GM19452 (cell line): ENCODE results near the gene CPNE2.
"Not testable (repeated sequence)": the region's sequence is repeated elsewhere in the genome, so short reads cannot be mapped to it uniquely, and the experiment has no call there.

Experiments
- ATAC-seq: cut with Tn5 transposase; IDR thresholded peaks from one replicate; pipeline ENCODE4 v1.9.1; 2021; ENCODE audit not compliant: unreplicated experiment

The CPNE2 gene

DNA sequence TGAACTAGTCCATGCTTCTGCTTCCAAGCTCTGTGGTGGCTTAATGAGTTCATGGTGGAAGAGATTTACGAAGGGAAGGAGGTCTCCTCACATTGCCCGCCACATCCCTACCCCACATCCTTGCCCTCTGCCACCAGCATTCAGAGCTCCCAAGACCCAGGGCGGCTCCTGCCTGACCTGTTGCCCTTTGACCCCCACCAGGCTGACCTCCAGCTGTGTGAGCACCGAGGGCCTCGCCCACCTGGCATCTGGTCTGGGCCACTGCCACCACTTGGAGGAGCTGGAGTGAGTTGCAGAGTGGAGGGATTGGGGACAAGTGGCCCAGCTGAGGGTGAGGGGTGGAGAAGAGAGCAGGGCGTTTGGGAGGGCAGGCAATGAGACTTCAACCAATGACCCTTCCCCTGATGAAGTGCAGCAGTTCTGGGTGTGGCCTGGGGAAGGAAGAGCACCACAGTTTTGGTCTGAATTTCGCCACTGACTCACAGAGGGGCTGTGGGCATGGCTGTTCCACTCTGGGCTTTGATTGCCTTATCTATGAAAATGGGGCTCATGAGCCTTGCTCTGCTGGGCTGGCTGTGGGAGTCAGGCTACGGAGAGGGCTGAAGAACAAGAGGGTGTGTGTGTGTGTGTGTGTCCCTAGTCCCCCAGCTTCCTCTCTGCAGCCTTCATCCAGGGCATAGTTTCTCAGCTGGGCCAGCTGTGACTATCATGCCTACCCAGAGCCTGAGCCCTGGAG, 22.6 kb upstream of the CPNE2 start:
- no peak for ATAC-seq

DNA sequence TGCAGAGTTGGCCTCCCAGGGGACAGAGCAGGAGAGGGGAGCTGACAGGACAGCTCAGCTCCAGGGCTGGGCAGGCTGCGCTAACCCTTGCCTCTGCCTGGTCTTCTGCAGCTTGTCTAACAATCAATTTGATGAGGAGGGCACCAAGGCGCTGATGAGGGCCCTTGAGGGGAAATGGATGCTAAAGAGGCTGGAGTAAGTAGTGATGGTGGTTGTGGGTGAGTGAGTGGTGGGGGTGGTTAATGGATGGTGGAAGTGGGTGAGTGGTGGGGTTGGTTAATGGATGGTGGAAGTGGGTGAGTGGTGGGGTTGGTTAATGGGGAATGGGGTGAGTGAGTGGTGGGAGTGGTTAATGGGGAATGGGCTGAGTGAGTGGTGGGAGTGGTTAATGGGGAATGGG, 22.0 kb upstream of the CPNE2 start:
- ATAC-seq = no peak

DNA sequence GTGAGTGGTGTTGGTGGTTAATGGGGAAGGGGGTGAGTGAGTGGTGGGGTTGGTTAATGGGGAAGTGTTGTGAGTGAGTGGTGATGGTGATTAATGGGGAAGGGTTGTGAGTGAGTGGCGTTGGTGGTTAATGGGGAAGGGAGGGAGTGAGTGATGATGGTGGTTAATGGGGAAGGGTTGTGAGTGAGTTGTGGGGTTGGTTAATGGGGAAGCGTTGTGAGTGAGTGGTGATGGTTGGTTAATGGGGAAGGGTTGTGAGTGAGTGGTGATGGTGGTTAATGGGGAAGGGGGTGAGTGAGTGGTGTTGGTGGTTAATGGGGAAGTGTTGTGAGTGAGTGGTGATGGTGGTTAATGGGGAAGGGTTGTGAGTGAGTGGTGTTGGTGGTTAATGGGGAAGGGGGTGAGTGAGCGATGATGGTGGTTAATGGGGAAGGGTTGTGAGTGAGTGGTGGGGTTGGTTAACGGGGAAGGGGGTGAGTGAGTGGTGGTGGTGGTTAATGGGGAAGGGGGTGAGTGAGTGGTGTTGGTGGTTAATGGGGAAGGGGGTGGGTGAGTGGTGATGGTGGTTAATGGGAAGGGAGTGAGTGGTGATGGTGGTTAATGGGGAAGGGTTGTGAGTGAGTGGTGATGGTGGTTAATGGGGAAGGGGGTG, 21.2 kb upstream of the CPNE2 start:
- not testable (repeated sequence) for ATAC-seq

DNA sequence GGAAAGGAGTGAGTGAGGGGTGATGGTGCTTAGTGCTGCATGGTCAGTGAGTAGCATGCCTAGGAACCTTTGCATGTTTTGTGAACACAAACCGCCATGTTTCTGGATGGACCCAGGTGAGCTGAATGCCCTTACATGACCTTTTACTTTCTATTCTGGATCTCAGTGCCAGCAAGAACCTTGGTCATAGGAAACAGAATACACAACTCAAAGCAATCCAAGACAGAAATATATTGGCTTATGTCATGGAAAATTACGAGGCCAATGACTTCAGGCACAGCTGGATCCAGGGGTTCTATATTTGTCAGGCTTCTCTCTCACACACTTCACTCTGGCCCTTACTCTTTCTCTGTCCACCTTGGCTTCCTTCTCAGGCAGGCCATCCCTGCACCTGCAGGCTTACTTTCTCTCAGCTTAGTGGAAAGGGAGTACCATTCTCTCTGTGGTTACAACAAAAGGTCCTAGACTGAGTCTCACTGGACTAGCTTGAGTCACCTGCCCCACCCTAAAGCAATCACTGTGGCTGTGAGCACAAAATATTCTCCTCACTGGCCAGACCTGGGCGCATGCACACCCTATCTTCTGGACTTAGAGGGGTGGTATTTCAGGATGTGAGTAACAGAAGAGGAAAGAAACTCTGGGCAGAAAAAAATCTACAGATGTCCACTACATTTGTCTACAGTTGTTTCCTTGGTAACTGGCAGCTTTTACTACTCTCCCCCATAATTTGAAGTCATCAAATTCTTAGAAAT, 20.4 kb upstream of the CPNE2 start:
- no peak for ATAC-seq

DNA sequence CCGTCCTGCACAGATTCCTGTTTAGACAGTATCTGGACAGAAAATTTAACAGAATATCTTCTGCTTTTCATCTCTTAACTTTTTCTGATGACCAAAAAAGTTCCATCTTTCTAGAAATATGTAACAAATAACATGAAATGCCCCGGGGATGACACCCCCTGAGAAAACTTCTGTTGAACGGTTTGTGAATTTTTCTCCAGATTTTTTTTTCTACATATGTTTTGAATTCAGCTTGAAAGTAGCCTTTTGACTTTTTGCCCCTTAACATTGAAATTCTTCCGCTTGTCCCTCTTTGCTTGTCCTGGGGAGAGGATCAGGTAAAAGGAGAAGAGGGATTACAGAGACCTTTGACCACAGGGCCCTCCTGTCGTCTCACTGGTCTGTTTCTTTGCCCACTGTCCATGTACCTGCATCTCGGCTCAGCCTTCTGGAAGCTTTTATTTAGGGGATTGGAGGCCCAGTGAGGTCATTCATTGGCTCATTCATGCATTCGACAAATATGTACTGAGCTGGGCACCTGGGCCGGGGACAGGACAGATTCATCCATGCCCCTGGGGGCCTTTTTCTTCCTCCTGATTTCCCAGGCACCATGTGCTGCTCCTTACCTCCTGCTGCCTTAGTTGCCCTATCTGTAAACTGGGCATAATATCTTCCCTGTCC, 19.6 kb upstream of the CPNE2 start:
- ATAC-seq = no peak

DNA sequence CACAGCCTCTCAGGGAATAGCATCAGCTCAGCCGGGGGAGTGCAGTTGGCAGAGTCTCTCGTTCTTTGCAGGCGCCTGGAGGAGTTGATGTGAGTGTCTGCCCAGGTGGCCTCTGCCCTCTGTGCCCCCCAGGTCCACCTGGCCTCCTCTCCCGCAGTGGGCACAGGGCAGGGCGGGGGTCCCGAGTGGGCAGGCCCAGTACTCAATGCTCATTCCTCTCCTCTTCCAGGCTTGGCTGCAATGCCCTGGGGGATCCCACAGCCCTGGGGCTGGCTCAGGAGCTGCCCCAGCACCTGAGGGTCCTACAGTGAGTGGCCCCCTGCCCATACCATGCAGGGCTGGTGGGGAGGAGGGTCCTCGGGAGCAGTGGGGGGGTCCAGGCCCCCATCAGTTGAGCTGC, 14.7 kb upstream of the CPNE2 start:
- ATAC-seq = no peak

DNA sequence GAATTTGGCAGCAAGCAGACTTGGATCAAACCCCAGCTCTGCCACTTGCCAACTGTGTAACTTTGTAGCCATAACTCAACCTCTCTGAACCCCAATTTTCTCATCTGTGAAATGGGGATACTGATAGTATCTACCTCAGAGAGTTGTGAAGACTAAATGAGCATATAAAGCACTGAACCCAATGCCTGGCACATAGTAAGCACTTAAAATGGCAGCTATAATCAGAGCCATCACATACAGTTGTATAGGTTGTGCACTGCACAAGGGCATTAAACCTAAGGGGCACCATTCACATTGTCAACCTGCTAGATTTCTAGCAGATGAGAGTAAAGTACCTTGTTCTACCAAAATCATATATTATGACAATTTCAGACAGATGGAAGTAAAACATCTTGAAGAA, 10.6 kb upstream of the CPNE2 start:
- no peak for ATAC-seq

DNA sequence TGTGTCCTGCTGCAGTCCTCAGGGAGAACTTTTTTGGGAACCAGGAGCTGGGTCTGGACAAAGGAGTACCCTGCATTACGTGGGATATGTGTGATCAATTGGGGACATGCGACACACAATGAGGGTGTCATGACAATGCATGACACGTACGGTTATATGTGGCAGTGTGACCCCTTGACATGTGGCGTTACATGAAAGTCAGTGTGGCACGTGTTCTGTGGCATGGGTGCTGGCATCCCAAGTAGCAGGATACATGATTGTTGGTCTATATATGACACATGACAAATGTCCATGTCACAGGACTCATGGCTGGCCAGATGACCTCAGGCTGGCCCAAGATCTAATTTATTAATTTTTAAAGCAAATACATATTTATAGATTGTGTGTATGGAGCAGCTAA, 9.7 kb upstream of the CPNE2 start:
- no peak for ATAC-seq

DNA sequence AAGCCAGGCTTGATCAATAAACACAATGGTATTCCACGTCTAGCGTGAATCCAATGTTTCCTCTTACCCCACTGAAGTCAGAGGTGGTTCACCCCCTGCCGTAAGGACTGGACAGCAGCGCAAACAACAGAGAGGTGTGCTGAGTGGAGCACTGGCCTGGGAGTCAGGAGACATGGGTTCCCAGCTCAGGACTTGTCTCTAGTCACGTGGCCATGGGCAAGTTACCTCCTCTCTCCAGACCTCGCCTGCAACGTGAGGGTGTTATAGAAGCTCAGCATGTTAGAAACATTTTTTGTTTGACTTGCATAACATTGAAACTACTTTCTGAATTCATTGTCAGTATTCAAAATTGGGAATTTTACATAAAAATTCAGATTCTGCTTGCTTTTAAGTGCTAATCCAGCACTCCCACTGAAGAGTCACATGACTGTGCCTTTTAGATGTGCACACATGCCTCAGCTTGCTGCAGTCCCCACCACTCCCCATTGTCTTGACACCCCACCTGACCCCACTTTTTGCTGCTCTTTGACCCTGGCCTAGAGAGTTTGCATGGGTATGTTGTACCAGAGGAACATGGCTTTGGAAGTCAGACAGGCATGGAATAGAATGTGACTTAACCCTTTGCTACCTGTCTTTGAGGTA, 8.8 kb upstream of the CPNE2 start:
- no peak for ATAC-seq

DNA sequence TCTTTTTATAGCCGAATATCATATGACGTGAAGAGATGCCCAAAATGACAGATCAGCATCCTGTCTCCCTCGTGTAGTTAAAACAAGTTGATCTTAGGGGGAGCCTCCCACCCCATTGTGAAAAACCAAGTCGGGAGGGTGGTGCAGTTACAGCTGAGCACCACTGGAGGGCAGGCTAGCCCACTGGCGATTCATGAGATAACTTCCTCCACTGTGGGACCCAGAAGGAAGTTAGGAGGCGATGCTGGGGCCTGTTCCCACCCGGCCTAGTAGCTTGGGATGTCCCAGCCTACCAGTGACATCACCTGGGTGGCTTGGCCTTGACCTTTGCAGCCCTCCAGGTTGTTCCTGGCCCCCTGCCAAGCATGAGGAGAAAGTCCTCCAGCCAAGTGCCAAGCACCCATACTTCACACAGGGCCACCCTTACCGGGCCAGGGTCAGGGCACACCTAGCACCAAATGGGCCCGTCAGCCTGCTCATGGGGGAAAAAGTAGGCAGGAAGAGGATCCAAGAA, 8.1 kb upstream of the CPNE2 start:
- ATAC-seq = no peak

DNA sequence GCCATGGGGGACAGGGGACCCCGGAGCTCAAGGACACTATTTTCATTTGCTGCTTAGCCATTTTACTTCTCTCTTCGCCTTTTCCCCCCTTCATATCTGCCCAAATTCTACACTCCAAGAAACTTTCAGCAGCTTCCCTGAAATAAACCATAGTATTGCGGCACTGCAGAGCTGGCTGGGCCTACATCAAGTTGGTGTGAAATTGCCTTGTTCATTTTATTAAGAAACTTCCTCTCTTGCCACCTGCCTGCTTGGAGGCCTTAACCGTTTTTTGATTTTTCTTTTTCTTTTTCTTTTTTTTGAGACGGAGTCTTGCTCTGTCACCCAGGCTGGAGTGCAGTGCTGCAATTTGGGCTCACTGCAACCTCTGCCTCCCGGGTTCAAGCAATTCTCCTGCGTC, 7.4 kb upstream of the CPNE2 start:
- ATAC-seq = no peak

DNA sequence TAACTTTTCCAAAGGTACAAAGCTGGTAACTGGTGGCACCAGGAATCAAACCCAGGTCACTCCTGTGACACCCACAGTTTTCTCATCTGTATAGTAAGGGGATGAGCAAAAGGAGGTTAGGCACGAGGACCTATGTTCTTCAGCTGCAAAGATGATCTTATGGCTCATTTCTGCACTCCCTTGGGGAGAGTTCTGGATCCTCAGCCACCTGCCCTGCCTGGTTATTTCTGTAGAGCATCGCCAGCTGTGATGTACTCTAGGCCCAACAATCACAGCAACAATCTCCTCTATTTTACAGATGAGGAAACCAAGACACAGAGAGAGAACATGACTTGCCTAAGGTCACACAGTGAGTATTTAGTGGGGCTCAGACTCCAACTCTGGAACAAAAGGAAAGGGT, 5.4 kb upstream of the CPNE2 start:
- no peak for ATAC-seq

DNA sequence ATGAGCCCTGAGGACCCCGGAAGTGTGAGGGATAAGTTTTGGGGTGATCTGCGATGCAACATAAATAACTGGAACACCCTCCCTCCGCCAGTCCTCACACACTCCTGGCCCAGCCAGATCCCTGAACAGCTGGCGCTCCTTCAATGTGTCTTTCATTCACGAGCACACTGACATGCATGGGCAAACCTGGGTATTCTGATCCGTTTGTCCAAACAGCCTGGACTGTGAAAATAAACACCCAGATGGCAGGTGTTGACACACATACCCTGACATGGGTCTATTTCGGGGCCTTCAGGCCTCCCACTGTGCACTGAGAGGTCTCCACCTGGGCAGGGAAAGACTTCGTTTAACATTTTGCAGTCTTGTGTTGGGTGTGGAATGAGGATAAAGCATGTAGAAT, 3.0 kb upstream of the CPNE2 start:
- ATAC-seq = no peak

DNA sequence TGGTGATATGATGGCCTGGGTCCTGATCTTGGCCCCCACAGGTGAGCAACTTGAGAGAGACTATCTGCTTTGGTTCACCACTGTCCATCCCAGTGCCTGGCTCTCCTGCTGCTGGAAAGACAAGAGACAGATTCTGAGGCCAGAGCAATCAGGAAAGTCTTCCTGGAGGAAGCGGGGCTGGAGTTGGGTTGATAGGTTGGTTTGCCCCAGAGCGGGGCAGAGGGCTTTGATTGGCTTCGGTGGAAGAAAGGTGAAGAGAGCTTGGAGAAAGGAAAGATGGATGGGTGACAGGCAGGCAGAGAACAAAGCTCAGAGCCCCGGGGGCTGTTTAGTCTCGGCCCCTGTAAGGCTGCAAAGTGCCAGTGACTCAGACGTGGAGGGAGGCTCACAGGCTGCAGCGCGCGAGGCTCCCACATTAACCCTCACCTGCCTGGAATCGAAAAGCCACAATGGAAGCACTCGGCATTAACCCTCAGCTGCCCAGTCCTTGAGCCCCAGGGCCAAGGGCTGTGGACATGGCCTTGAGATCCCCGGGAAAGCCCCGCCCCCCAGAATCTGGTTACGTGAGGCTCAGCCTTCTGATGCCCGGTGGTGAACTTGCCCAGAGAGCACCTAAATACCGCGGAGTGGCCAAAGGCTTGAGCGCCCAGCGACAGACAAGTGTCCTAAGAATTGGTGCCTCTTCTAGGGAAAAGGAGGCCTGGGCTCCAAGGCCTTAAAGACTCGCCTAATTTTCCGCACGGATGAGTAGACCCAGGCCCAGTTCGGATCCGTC, 996 bp upstream of the CPNE2 start:
- no peak for ATAC-seq

DNA sequence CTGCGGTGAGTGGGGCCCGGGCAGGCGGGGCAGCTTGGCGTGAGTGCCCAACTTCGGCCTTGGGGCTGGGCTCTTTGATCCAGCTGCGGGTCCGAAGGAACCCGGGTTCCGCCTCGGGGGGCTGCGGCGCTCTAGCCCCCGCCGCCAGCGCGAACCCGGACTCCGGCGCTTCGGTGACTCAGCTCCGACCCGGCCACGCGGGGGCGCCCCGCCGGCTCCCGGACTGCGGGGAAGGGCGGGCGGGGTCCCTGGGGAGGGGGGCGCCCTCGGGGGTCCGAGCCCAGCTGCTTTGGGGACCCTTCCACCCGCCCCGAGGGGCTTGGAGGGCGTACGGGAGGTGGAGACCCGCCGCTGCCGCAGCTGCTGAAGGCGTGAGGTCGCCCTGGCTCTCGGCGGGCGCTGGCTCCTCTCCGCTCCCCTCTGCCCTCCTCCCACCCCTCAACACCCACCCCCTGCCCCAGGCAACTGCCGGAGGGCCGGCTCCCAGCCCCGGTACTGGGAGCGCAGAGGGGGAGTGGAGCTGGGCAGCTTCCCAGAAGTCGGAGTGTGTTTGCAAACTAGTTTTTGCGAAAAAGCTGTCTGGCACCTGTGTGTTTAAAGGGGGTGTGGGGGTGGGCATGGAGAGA, 516 bp downstream of the CPNE2 start:
- no peak for ATAC-seq

DNA sequence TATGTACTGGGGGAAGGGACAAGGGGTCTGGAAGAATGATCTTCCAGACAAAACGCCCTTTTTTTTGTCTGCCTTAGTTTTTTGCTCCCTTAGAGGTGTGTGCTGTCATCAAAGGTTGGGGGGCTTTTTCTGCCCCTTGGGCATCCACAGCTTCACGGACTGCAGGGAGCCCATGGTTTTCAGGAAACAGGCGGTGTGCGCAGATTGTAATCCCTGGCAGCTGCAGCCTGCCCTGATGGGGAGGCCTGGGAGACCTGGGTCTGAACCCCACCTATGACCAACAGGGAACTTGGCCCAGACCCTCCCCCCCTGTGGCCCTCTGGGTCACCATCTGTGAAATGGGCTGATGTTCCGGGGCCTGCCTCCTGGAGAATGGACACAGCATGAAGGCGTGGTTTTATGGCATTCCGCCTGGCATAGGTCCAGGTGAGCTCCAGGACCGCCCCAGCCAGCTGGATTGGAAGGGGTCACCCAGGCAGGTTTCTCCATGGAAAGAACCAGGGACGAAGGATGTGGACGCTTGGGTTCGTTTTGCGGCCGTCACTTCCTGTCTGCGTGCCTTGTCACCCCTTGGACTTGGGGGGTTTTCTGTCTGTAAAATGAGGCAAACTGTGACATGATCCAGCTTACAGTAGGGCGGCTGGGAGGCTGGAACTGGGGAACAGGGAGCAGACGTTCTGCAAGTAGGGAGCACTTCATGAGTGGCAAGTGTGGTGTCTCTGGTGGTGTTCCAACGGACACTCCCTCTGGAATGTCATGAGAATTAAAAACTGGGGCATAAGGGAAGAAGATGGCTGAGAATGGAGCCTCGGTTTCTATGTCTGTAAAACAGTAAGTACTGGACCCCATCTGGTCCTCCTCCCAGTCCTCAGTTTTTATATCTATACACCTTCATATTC, 1.5 kb downstream of the CPNE2 start:
- ATAC-seq = no peak

DNA sequence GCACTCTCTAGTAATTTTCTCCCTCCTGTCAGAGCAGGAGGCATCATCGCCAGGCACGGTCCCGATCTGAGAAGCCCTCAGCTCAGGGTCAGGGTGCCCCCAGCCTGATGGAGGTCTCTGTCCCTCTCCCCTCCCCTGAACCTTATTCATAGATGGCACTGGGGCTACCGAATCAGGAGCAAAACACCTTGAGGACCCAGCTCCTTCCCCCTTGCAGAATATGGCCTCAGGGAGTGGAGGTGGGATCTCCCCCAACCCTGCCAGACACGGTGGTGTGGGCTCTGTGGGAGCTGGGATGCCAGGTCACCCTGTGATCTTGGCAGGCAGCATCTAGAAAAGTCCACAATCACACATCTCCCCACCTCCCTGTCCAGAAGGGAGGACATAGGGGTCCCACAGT, 2.5 kb downstream of the CPNE2 start:
- no peak for ATAC-seq

DNA sequence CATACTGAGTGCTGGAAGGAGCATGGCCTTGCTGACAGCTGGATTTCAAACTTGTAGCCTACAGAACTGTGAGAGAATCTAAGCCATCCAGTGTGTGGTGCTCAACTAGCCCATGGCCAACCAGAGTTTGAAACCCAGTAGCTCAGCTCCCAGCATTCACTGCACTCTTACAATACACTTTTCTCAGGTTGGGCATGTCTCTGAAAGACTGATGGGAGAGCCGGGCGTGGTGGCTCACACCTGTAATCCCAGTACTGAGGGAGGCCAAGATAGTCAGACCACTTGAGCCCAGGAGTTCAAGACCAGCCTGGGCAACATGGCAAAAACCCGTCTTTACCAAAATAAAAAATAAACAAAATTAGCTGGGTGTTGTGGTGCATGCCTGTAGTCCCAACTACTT, 3.8 kb downstream of the CPNE2 start:
- no peak for ATAC-seq

DNA sequence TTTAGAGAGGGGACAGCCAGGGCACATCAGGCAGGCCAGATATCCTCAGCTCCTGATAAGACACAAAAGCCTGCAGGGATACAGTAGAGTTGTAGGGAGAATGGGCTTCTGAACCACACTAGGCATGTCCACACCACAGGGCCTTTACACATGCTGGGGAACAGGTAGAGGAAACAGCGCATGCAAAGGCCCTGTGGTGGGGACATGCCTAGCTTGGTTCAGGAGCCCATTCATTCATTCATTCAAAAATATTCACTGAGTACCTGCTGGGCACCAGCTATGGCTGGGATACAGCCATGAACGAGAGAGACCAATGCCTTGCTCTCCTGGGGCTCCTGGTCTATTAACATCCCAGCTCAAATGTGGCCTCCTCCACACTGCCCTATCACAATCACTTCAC, 4.4 kb downstream of the CPNE2 start:
- no peak for ATAC-seq
